PC-9 (cell line): Measurements from ENCODE around the gene NOL6.

Source experiments
- CTCF ChIP-seq: fragments of 200-600 bp; sonication (generic); conservative IDR thresholded peaks from 2 replicates; pipeline ENCODE4 v1.6.1; 2017; ENCODE audit warnings: mixed run types, antibody characterized with exemption, mild to moderate bottlenecking, moderate library complexity
- EZH2 ChIP-seq: fragments of 200-600 bp; sonication (generic); IDR thresholded peaks from 2 replicates; pipeline ENCODE4 v1.8.0; 2017; ENCODE audit warnings: antibody characterized with exemption, low read depth

GRCh38 chr9:33426843-33427293, 46.9 kb downstream of the NOL6 start:
- TF ChIP-seq CTCF (no peak), EZH2 (no peak)
